MM.1S (cell line): ENCODE data around the gene GPR137B.

Experiments used
- DNase-seq: peaks from one replicate; pipeline ENCODE4 v3.0.0-alpha.2; 2015
- H2AFZ ChIP-seq: fragments of 300-600 bp; sonication (generic); 2 replicates; pipeline ENCODE4 v1.6.0; 2016; ENCODE audit warnings: antibody characterized with exemption, low read length
- H3F3A ChIP-seq: fragments of 300-600 bp; sonication (generic); 2 replicates; pipeline ENCODE4 v1.6.1; 2016; ENCODE audit warnings: mild to moderate bottlenecking, antibody characterized with exemption, low read length, moderate library complexity, mixed read lengths; ENCODE audit not compliant: insufficient read depth
- H3K27ac ChIP-seq: fragments of 300-600 bp; sonication (generic); 2 replicates; pipeline ENCODE4 v1.5.1; 2016; ENCODE audit warnings: mild to moderate bottlenecking, low read length
- H3K27me3 ChIP-seq: fragments of 300-600 bp; sonication (generic); replicated peaks from 2 replicates; pipeline ENCODE4 v1.6.0; 2016; ENCODE audit warnings: low read length; ENCODE audit not compliant: insufficient read depth
- H3K36me3 ChIP-seq: fragments of 300-600 bp; sonication (generic); replicated peaks from 2 replicates; pipeline ENCODE4 v1.6.1; 2016; ENCODE audit warnings: mild to moderate bottlenecking, low read length, mixed read lengths; ENCODE audit not compliant: insufficient read depth
- H3K4me1 ChIP-seq: fragments of 300-600 bp; sonication (generic); 2 replicates; pipeline ENCODE4 v1.6.1; 2016; ENCODE audit warnings: low read length, mixed read lengths
- H3K4me2 ChIP-seq: fragments of 300-600 bp; sonication (generic); 2 replicates; pipeline ENCODE4 v1.6.0; 2016; ENCODE audit warnings: low read depth, low read length
- H3K4me3 ChIP-seq: fragments of 300-600 bp; sonication (generic); 2 replicates; pipeline ENCODE4 v1.5.1; 2016; ENCODE audit warnings: low read length, mixed read lengths
- H3K79me2 ChIP-seq: fragments of 300-600 bp; sonication (generic); 2 replicates; pipeline ENCODE4 v1.6.1; 2016; ENCODE audit warnings: mixed run types, low read length, mixed read lengths
- H3K9ac ChIP-seq: fragments of 300-600 bp; sonication (generic); 2 replicates; pipeline ENCODE4 v1.6.1; 2016; ENCODE audit warnings: low read length, mixed read lengths
- H3K9me2 ChIP-seq: fragments of 300-600 bp; sonication (generic); replicated peaks from 2 replicates; pipeline ENCODE4 v1.6.1; 2016; ENCODE audit warnings: mild to moderate bottlenecking, low read length, mixed read lengths; ENCODE audit not compliant: insufficient read depth
- H3K9me3 ChIP-seq: fragments of 300-600 bp; sonication (generic); replicated peaks from 2 replicates; pipeline ENCODE4 v1.6.1; 2016; ENCODE audit warnings: mild to moderate bottlenecking, low read length, mixed read lengths; ENCODE audit not compliant: insufficient read depth
- H4K20me1 ChIP-seq: fragments of 300-600 bp; sonication (generic); 2 replicates; pipeline ENCODE4 v1.6.1; 2016; ENCODE audit warnings: mild to moderate bottlenecking, low read length, moderate library complexity, mixed read lengths; ENCODE audit not compliant: insufficient read depth
- EZH2 ChIP-seq: fragments of 300-600 bp; sonication (generic); optimal IDR thresholded peaks from 2 replicates; pipeline ENCODE3; 2017; ENCODE audit warnings: low read depth, mild to moderate bottlenecking, antibody characterized with exemption, low read length, mixed read lengths
- EZH2phosphoT487 ChIP-seq: fragments of 300-600 bp; sonication (generic); IDR thresholded peaks from 2 replicates; pipeline ENCODE4 v1.6.1; 2018; ENCODE audit warnings: antibody characterized with exemption, low read length
- TF ChIP-seq, protein P1 (sequence below): fragments of 300-600 bp; sonication (generic); IDR thresholded peaks from 2 replicates; pipeline ENCODE4 v1.5.1; 2016; ENCODE audit warnings: antibody characterized with exemption, low read length, mixed read lengths

Gene GPR137B

GRCh38 chr1:236150986-236151385 lies 8.6 kb downstream of the GPR137B start:
- Histone ChIP-seq H3K79me2 (no peaks in the 10 kb centered on the region), H4K20me1 (no peaks in the 10 kb centered on the region)

DNA sequence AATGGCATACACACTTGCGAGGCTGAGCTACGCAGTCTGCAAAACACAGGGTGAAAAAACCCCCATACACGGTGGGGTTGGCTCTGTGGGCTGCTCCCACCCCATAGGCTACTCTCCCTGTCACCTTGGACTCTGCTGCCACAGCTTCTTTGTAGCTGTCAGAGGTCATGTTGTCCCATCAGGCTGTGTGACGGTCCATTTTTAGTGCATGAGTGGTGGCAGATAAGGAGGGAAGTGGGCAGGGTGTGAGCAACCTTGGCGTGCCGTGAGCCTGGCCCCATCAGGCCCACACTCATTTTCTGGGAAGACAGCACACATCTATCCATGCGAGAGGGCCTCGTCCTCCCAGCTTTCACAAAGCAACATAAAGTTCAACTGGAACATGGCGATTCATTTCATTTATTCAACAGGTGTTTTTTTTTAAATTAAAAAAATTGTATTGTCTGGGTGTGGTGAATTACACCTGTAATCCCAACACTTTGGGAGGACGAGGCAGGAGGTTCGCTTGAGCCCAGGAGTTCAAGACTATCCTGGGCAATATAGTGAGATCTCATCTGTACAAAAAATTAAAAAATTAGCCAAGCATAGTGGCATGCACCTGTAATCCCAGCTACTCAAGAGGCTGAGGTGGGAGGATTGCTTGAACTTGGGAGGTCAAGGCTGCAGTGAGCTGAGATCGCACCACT lies 9.5 kb downstream of the GPR137B start:
- no peaks in the 10 kb centered on the region for H3K9me3 ChIP-seq

More at GRCh38 chr1:236150986-236151385, 8.6 kb downstream of the GPR137B start:
- no peaks in the 10 kb centered on the region for H3K9me3 ChIP-seq
- no peaks in the 10 kb centered on the region for H3F3A ChIP-seq
- H3K4me1 ChIP-seq: peaks cover 1% of the 10 kb centered on the region; the same call in 1 of the 2 replicates
- no peak overlapping the region for H3K27ac ChIP-seq
- H3K4me2 ChIP-seq: no peak overlapping the region
- H3K36me3 ChIP-seq: no peaks in the 10 kb centered on the region
- DNase-seq: no peak
- H3K9ac ChIP-seq: no peak overlapping the region
- no peak overlapping the region for H3K4me3 ChIP-seq
- H3K27me3 ChIP-seq: peaks cover 30% of the 10 kb centered on the region
- no peak overlapping the region for H2AFZ ChIP-seq
- TF ChIP-seq EZH2phosphoT487 (no peak), EZH2 (no peak)
- TF ChIP-seq, protein P1, sequence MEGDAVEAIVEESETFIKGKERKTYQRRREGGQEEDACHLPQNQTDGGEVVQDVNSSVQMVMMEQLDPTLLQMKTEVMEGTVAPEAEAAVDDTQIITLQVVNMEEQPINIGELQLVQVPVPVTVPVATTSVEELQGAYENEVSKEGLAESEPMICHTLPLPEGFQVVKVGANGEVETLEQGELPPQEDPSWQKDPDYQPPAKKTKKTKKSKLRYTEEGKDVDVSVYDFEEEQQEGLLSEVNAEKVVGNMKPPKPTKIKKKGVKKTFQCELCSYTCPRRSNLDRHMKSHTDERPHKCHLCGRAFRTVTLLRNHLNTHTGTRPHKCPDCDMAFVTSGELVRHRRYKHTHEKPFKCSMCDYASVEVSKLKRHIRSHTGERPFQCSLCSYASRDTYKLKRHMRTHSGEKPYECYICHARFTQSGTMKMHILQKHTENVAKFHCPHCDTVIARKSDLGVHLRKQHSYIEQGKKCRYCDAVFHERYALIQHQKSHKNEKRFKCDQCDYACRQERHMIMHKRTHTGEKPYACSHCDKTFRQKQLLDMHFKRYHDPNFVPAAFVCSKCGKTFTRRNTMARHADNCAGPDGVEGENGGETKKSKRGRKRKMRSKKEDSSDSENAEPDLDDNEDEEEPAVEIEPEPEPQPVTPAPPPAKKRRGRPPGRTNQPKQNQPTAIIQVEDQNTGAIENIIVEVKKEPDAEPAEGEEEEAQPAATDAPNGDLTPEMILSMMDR: no peak
- no peaks in the 10 kb centered on the region for H3K9me2 ChIP-seq

GRCh38 chr1:236154126-236154525 lies 11.8 kb downstream of the GPR137B start:
- Histone ChIP-seq H4K20me1 (no peaks in the 10 kb centered on the region), H3K9ac (no peak overlapping the region), H3K36me3 (no peaks in the 10 kb centered on the region), H3K9me2 (no peaks in the 10 kb centered on the region), H3K4me3 (no peak overlapping the region), H2AFZ (no peak overlapping the region), H3K4me1 (peaks cover 14% of the 10 kb centered on the region; the same call in 1 of the 2 replicates), H3K9me3 (no peaks in the 10 kb centered on the region), H3K27me3 (peaks cover 23% of the 10 kb centered on the region), H3K4me2 (no peak overlapping the region), H3K27ac (no peak overlapping the region), H3F3A (peaks cover 2% of the 10 kb centered on the region; the same call in 1 of the 2 replicates), H3K79me2 (no peaks in the 10 kb centered on the region)
- TF ChIP-seq, protein P1: no peak
- no peak for TF ChIP-seq EZH2phosphoT487
- no peak for TF ChIP-seq EZH2
- DNase-seq: no peak

More for the DNA sequence above, 9.5 kb downstream of the GPR137B start:
- H3K9ac ChIP-seq: no peak overlapping the region
- DNase-seq: no peak
- no peak overlapping the region for H3K4me3 ChIP-seq
- TF ChIP-seq, protein P1: no peak
- TF ChIP-seq EZH2 (no peak), EZH2phosphoT487 (no peak)
- no peak overlapping the region for H3K27ac ChIP-seq
- H3F3A ChIP-seq: peaks cover 1% of the 10 kb centered on the region; the same call in 1 of the 2 replicates
- no peak overlapping the region for H3K4me2 ChIP-seq
- no peaks in the 10 kb centered on the region for H3K36me3 ChIP-seq
- H2AFZ ChIP-seq: no peak overlapping the region
- peaks cover 8% of the 10 kb centered on the region; the same call in 1 of the 2 replicates for H3K4me1 ChIP-seq
- no peaks in the 10 kb centered on the region for H3K79me2 ChIP-seq
- no peaks in the 10 kb centered on the region for H3K9me2 ChIP-seq
- H3K27me3 ChIP-seq: peaks cover 28% of the 10 kb centered on the region
- H4K20me1 ChIP-seq: no peaks in the 10 kb centered on the region
